ENCODE results near the gene MAGI1. TPM values are rescaled to one million over a fixed set of nuclear protein-coding genes. Genes with fewer than 3 reads are reported as not detected.

The MAGI1 gene
- total RNA-seq, 4 donors from 2014 or later: 49.5 to 72.1 (median 67.6) TPM

DNA sequence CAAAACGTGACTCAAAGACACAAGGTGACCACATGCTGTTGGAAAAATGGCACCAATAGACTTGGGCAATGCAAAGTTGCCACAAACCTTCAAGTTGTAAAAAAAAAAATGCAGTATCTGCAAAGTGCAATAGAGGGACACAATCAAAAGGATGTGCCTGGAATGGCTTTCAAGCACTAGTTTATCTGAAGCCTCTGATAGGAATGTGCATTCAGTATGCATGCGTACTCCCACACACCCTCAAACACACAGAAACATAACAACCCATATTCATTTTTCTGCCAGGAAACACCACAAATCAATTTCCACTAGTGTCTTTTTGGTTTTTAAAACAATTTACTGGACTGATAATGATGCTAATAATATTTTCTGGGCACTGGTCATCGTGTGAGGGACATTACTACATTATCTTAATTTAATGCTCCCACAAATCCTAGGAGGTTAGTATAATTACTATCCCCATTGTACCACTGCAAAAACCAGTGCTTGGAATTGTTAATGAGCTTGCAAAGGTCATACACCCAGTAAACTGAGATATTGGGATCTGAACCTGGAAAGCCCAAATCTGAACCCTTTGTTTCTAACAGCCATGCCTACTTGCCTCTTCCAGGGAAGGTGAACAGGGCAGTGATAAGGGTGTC, 298.7 kb downstream of the MAGI1 start:
- Histone ChIP-seq H3K36me3 (no peaks in the 10 kb centered on the region), H3K4me1 (no peaks in the 10 kb centered on the region), H3K27ac (no peak overlapping the region), H3K9me3 (no peaks in the 10 kb centered on the region), H3K4me3 (no peak overlapping the region), H3K27me3 (no peaks in the 10 kb centered on the region)
- no peak for DNase-seq
- no peak for TF ChIP-seq POLR2A (IDR thresholded peaks at IDR 0.05)
- TF ChIP-seq, protein P1, sequence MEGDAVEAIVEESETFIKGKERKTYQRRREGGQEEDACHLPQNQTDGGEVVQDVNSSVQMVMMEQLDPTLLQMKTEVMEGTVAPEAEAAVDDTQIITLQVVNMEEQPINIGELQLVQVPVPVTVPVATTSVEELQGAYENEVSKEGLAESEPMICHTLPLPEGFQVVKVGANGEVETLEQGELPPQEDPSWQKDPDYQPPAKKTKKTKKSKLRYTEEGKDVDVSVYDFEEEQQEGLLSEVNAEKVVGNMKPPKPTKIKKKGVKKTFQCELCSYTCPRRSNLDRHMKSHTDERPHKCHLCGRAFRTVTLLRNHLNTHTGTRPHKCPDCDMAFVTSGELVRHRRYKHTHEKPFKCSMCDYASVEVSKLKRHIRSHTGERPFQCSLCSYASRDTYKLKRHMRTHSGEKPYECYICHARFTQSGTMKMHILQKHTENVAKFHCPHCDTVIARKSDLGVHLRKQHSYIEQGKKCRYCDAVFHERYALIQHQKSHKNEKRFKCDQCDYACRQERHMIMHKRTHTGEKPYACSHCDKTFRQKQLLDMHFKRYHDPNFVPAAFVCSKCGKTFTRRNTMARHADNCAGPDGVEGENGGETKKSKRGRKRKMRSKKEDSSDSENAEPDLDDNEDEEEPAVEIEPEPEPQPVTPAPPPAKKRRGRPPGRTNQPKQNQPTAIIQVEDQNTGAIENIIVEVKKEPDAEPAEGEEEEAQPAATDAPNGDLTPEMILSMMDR (IDR thresholded peaks at IDR 0.05): no peak

DNA sequence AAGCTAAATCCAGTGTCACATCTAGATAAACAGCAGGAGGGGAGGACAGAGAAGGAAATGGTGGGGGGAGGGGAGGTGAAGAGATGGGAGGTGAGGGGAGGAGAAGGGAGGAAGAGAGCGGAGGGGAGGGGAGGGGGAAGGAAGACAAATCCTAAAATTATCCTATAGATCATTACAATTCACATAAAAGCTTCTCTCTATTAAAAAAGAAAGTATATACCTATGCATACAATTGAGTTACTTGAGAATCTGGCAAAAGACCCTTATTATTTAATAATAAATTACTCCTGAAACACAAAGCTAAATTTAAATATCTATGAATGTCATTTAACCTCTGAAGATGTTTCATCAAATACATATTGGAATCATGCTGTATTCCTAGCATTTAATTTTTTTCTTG, 303.9 kb downstream of the MAGI1 start:
- no peaks in the 10 kb centered on the region for H3K27me3 ChIP-seq
- no peaks in the 10 kb centered on the region for H3K9me3 ChIP-seq
- TF ChIP-seq POLR2A (IDR thresholded peaks at IDR 0.05): no peak
- TF ChIP-seq, protein P1 (IDR thresholded peaks at IDR 0.05): no peak
- no peak overlapping the region for H3K27ac ChIP-seq
- no peak overlapping the region for H3K4me3 ChIP-seq
- no peak for DNase-seq
- H3K36me3 ChIP-seq: no peaks in the 10 kb centered on the region
- H3K4me1 ChIP-seq: peaks cover 0 to 5% (median 0%) of the 10 kb centered on the region in 4 donors

DNA sequence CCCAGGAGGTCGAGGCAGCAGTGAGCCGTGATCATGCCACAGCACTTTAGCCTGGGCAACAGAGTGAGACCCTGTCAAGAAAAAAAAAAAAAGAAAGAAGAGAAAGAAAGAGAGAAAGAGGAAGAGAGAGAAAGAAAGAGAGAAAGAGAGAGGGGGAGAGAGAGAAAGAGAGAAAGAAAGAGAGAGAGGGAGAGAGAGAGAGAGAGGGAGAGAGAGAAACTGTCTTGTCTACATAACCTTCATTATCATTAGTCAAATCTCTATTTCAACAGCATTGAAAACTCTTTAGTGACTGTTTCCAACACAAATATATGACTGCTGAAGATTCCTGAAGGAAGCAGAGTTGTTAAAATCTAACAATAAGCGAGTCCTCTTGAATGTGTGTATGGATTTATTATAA, 304.3 kb downstream of the MAGI1 start:
- H3K27me3 ChIP-seq: no peaks in the 10 kb centered on the region
- no peaks in the 10 kb centered on the region for H3K36me3 ChIP-seq
- H3K9me3 ChIP-seq: no peaks in the 10 kb centered on the region
- H3K4me3 ChIP-seq: no peak overlapping the region
- H3K4me1 ChIP-seq: peaks cover 0 to 9% (median 0%) of the 10 kb centered on the region in 4 donors
- TF ChIP-seq, protein P1 (IDR thresholded peaks at IDR 0.05): no peak
- no peak for TF ChIP-seq POLR2A (IDR thresholded peaks at IDR 0.05)
- no peak for DNase-seq
- no peak overlapping the region for H3K27ac ChIP-seq

DNA sequence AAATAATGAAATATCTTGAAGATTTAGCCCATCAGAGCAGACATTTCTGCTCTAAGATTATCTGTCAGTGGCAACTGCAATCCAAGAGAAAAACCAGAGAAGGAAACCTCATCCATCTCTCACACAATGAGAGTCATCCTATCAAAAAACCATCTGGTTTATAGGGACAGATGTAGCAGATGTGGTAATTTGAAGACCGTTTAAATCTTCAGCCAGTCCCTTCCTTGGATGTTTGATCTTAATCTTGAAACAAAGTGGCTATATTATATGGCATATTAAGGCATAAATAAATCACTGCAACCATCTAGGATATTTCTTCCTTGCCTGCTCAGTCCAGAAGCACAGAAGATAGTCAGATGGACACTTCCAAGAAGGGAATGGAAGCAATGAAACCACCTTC, 305.3 kb downstream of the MAGI1 start:
- no peak overlapping the region for H3K4me3 ChIP-seq
- TF ChIP-seq, protein P1 (IDR thresholded peaks at IDR 0.05): no peak
- TF ChIP-seq POLR2A (IDR thresholded peaks at IDR 0.05): no peak
- no peaks in the 10 kb centered on the region for H3K27me3 ChIP-seq
- peaks cover 0 to 11% (median 0%) of the 10 kb centered on the region in 4 donors for H3K4me1 ChIP-seq
- no peaks in the 10 kb centered on the region for H3K9me3 ChIP-seq
- no peaks in the 10 kb centered on the region for H3K36me3 ChIP-seq
- H3K27ac ChIP-seq: no peak overlapping the region
- no peak for DNase-seq

DNA sequence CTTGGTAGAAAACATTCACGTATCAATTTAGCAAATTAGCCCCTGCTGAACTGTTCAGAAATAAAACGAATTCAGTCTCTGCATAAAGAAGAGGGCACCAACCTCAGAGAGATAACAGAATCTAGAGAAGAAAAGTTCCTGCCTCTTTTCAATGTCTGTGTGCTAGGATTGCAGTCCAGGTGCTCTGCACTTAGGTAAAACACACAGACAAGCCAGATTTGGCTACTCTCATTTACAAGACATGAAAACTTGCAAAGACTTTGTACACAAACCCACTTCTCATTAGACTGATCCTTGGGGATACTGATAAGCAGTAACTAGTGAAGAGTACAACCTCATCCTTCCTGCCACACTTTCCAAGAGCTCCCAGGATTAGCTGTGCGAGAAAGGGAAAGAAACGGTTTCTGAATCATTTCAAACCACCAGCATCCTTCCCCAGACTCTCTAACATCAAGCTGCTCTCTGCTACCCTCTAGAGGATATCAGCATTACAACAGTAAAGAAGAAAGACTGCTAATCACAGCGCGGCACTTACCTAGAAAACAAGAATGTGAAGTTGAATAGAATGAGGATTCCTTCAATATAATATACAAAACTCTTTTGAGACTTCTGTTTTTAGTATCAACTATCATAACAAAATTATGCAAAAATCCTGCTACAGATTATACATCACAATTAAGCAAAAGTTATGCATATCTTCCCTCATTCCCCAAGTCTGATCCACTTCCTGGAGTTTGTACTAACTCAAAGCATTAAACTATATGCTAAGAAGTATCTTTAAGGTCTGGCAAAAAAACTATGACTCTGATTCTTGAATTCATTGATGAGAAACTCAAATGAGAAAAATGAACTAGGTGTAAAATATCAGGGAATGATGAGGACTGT, 306.4 kb downstream of the MAGI1 start:
- Histone ChIP-seq H3K4me1 (peaks cover 0 to 11% (median 0%) of the 10 kb centered on the region in 4 donors), H3K9me3 (no peaks in the 10 kb centered on the region), H3K27me3 (no peaks in the 10 kb centered on the region), H3K27ac (no peak overlapping the region), H3K4me3 (no peak overlapping the region), H3K36me3 (no peaks in the 10 kb centered on the region)
- TF ChIP-seq, protein P1 (IDR thresholded peaks at IDR 0.05): peak in 5 of 6 experiments; percentile 35 to 73 (median 67)
- no peak for TF ChIP-seq POLR2A (IDR thresholded peaks at IDR 0.05)
- DNase-seq: no peak
